Stimulated activated naive CD8-positive, alpha-beta T cell treated with anti-CD3 and anti-CD28 coated beads, Interleukin-15, Interleukin-2, amounts not matched to agents 100 ng/mL and 50 ng/mL, for 24 hours (primary cell): ENCODE data around the gene MRPS34.

Source experiments
- H3K27ac Mint-ChIP-seq: one replicate; pipeline ENCODE4 v1.8.0; 2021; ENCODE audit warnings: mild to moderate bottlenecking, mixed read lengths
- H3K27me3 Mint-ChIP-seq: one replicate; pipeline ENCODE4 v1.8.0; 2021; ENCODE audit warnings: mixed read lengths
- H3K36me3 Mint-ChIP-seq: one replicate; pipeline ENCODE4 v1.8.0; 2021; ENCODE audit warnings: low read depth, mixed read lengths
- H3K4me1 Mint-ChIP-seq: one replicate; pipeline ENCODE4 v1.8.0; 2021; ENCODE audit warnings: low read depth, mixed read lengths
- H3K4me3 Mint-ChIP-seq: one replicate; pipeline ENCODE4 v1.8.0; 2021; ENCODE audit warnings: mild to moderate bottlenecking, mixed read lengths
- H3K9me3 Mint-ChIP-seq: one replicate; pipeline ENCODE4 v1.8.0; 2021; ENCODE audit warnings: mixed read lengths

MRPS34 gene

GRCh38 chr16:1772908-1773702 is at the start of gene MRPS34:
Gene MRPS34, minus strand, starts transcription at chr16:1773134. Its CDS starts 15 bp downstream, at chr16:1773119.
- peak within 1 kb of the TSS; percentile 99 for H3K27ac Mint-ChIP-seq
- no peaks in the 10 kb centered on the region for H3K9me3 Mint-ChIP-seq
- no peaks in the 10 kb centered on the region for H3K27me3 Mint-ChIP-seq
- H3K36me3 Mint-ChIP-seq: peaks cover 10% of the 10 kb centered on the region
- H3K4me1 Mint-ChIP-seq: peaks cover 18% of the 10 kb centered on the region
- H3K4me3 Mint-ChIP-seq: peak within 1 kb of the TSS; percentile 100

- H3K4me1 Mint-ChIP-seq: peaks cover 21% of the 10 kb centered on the region
- H3K9me3 Mint-ChIP-seq: no peaks in the 10 kb centered on the region
- H3K27me3 Mint-ChIP-seq: no peaks in the 10 kb centered on the region
- H3K36me3 Mint-ChIP-seq: no peaks in the 10 kb centered on the region
- H3K4me3 Mint-ChIP-seq: no peak overlapping the region
- no peak overlapping the region for H3K27ac Mint-ChIP-seq
These were observed 49.1 kb upstream of the MRPS34 start for GRCh38 chr16:1821861-1822611.

GRCh38 chr16:1820946-1821290 is 48.0 kb upstream of the MRPS34 start:
- no peaks in the 10 kb centered on the region for H3K9me3 Mint-ChIP-seq
- no peaks in the 10 kb centered on the region for H3K27me3 Mint-ChIP-seq
- H3K4me1 Mint-ChIP-seq: peaks cover 21% of the 10 kb centered on the region
- no peak overlapping the region for H3K4me3 Mint-ChIP-seq
- no peak overlapping the region for H3K27ac Mint-ChIP-seq
- H3K36me3 Mint-ChIP-seq: no peaks in the 10 kb centered on the region

- H3K27ac Mint-ChIP-seq: no peak overlapping the region
- H3K4me1 Mint-ChIP-seq: peaks cover 15% of the 10 kb centered on the region
- no peaks in the 10 kb centered on the region for H3K9me3 Mint-ChIP-seq
- H3K4me3 Mint-ChIP-seq: no peak overlapping the region
- peaks cover under 1% of the 10 kb centered on the region for H3K36me3 Mint-ChIP-seq
- H3K27me3 Mint-ChIP-seq: no peaks in the 10 kb centered on the region
These were observed 47.4 kb upstream of the MRPS34 start for GRCh38 chr16:1820096-1820945.

- H3K27ac Mint-ChIP-seq: no peak overlapping the region
- H3K36me3 Mint-ChIP-seq: peaks cover 6% of the 10 kb centered on the region
- peaks cover 10% of the 10 kb centered on the region for H3K4me1 Mint-ChIP-seq
- H3K4me3 Mint-ChIP-seq: no peak overlapping the region
- no peaks in the 10 kb centered on the region for H3K27me3 Mint-ChIP-seq
- H3K9me3 Mint-ChIP-seq: no peaks in the 10 kb centered on the region
These were observed 46.7 kb upstream of the MRPS34 start for GRCh38 chr16:1819611-1820010.

- Mint-ChIP-seq H3K4me3 (no peak overlapping the region), H3K4me1 (peaks cover 4% of the 10 kb centered on the region), H3K27me3 (no peaks in the 10 kb centered on the region), H3K9me3 (no peaks in the 10 kb centered on the region), H3K27ac (no peak overlapping the region), H3K36me3 (peaks cover 6% of the 10 kb centered on the region)
These were observed 46.1 kb upstream of the MRPS34 start for GRCh38 chr16:1818873-1819525.

- H3K9me3 Mint-ChIP-seq: no peaks in the 10 kb centered on the region
- no peak overlapping the region for H3K27ac Mint-ChIP-seq
- no peak overlapping the region for H3K4me3 Mint-ChIP-seq
- H3K27me3 Mint-ChIP-seq: no peaks in the 10 kb centered on the region
- peaks cover 2% of the 10 kb centered on the region for H3K4me1 Mint-ChIP-seq
- peaks cover 12% of the 10 kb centered on the region for H3K36me3 Mint-ChIP-seq
These were observed 45.4 kb upstream of the MRPS34 start for GRCh38 chr16:1818204-1818872.

- H3K9me3 Mint-ChIP-seq: no peaks in the 10 kb centered on the region
- peaks cover 8% of the 10 kb centered on the region for H3K4me1 Mint-ChIP-seq
- no peak overlapping the region for H3K27ac Mint-ChIP-seq
- H3K4me3 Mint-ChIP-seq: no peak overlapping the region
- H3K36me3 Mint-ChIP-seq: peaks cover 14% of the 10 kb centered on the region
- no peaks in the 10 kb centered on the region for H3K27me3 Mint-ChIP-seq
These were observed 44.8 kb upstream of the MRPS34 start for GRCh38 chr16:1817716-1818115.

GRCh38 chr16:1817276-1817589 is 44.3 kb upstream of the MRPS34 start:
- Mint-ChIP-seq H3K4me1 (peaks cover 12% of the 10 kb centered on the region), H3K9me3 (no peaks in the 10 kb centered on the region), H3K4me3 (no peak overlapping the region), H3K27ac (peak overlapping the region; percentile 49), H3K36me3 (peaks cover 14% of the 10 kb centered on the region), H3K27me3 (no peaks in the 10 kb centered on the region)

GRCh38 chr16:1816396-1817275 is 43.7 kb upstream of the MRPS34 start:
- no peak overlapping the region for H3K4me3 Mint-ChIP-seq
- H3K27ac Mint-ChIP-seq: no peak overlapping the region
- H3K36me3 Mint-ChIP-seq: peaks cover 14% of the 10 kb centered on the region
- H3K4me1 Mint-ChIP-seq: peaks cover 12% of the 10 kb centered on the region
- H3K9me3 Mint-ChIP-seq: no peaks in the 10 kb centered on the region
- no peaks in the 10 kb centered on the region for H3K27me3 Mint-ChIP-seq

- H3K27ac Mint-ChIP-seq: peak overlapping the region; percentile 26
- H3K27me3 Mint-ChIP-seq: no peaks in the 10 kb centered on the region
- H3K9me3 Mint-ChIP-seq: no peaks in the 10 kb centered on the region
- no peak overlapping the region for H3K4me3 Mint-ChIP-seq
- peaks cover 12% of the 10 kb centered on the region for H3K4me1 Mint-ChIP-seq
- peaks cover 14% of the 10 kb centered on the region for H3K36me3 Mint-ChIP-seq
These were observed 42.5 kb upstream of the MRPS34 start for GRCh38 chr16:1815461-1815860.

GRCh38 chr16:1812732-1813163 is 39.8 kb upstream of the MRPS34 start:
- Mint-ChIP-seq H3K4me1 (peaks cover 12% of the 10 kb centered on the region), H3K27ac (peak overlapping the region; percentile 34), H3K9me3 (no peaks in the 10 kb centered on the region), H3K36me3 (peaks cover 16% of the 10 kb centered on the region), H3K4me3 (no peak overlapping the region), H3K27me3 (no peaks in the 10 kb centered on the region)

GRCh38 chr16:1810536-1810935 is 37.6 kb upstream of the MRPS34 start:
- Mint-ChIP-seq H3K4me3 (no peak overlapping the region), H3K27me3 (no peaks in the 10 kb centered on the region), H3K27ac (no peak overlapping the region), H3K9me3 (no peaks in the 10 kb centered on the region), H3K4me1 (peaks cover 12% of the 10 kb centered on the region), H3K36me3 (peaks cover 24% of the 10 kb centered on the region)
